GM21786 (cell line): ENCODE measurements around the gene RAB18.
"Not testable (repeated sequence)": the region's sequence is repeated elsewhere in the genome, so short reads cannot be mapped to it uniquely, and the experiment has no call there.

Experiments
- ATAC-seq: cut with Tn5 transposase; IDR thresholded peaks from one replicate; pipeline ENCODE4 v1.9.1; 2021; ENCODE audit not compliant: unreplicated experiment

RAB18 gene

GRCh38 chr10:27503498-27504006 lies 552 bp upstream of the RAB18 start:
- no peak for ATAC-seq

GRCh38 chr10:27504808-27505460 lies 830 bp downstream of the RAB18 start:
- no peak for ATAC-seq

- ATAC-seq = not testable (repeated sequence)
These were observed 1.4 kb downstream of the RAB18 start for GRCh38 chr10:27505537-27505936.

- ATAC-seq = no peak
These were observed 2.2 kb downstream of the RAB18 start for GRCh38 chr10:27506280-27506679.

- ATAC-seq = no peak
These were observed 8.4 kb downstream of the RAB18 start for GRCh38 chr10:27512548-27512947.

GRCh38 chr10:27513451-27514191 lies 9.5 kb downstream of the RAB18 start:
- no peak for ATAC-seq

GRCh38 chr10:27514243-27514642 lies 10.1 kb downstream of the RAB18 start:
- ATAC-seq = no peak

GRCh38 chr10:27518261-27518660 lies 14.2 kb downstream of the RAB18 start:
- ATAC-seq = no peak

- no peak for ATAC-seq
These were observed 21.7 kb downstream of the RAB18 start for GRCh38 chr10:27525819-27526218.

GRCh38 chr10:27526242-27526641 lies 22.1 kb downstream of the RAB18 start:
- no peak for ATAC-seq

GRCh38 chr10:27527666-27528295 lies 23.7 kb downstream of the RAB18 start:
- no peak for ATAC-seq

- no peak for ATAC-seq
These were observed 25.1 kb downstream of the RAB18 start for GRCh38 chr10:27529010-27529783.

GRCh38 chr10:27530477-27530876 lies 26.4 kb downstream of the RAB18 start:
- ATAC-seq = no peak

GRCh38 chr10:27531336-27531847 lies 27.3 kb downstream of the RAB18 start:
- ATAC-seq = no peak

- no peak for ATAC-seq
These were observed 30.1 kb downstream of the RAB18 start for GRCh38 chr10:27534161-27534700.

- ATAC-seq = no peak
These were observed 31.2 kb downstream of the RAB18 start for GRCh38 chr10:27535317-27535716.

- no peak for ATAC-seq
These were observed 32.3 kb downstream of the RAB18 start for GRCh38 chr10:27536437-27536836.

- ATAC-seq = no peak
These were observed 33.1 kb downstream of the RAB18 start for GRCh38 chr10:27537166-27537565.

- ATAC-seq = no peak
These were observed 33.7 kb downstream of the RAB18 start for GRCh38 chr10:27537787-27538186.

GRCh38 chr10:27540672-27541071 lies 36.6 kb downstream of the RAB18 start:
- no peak for ATAC-seq
